SK-N-MC (cell line): ENCODE measurements around the gene GSG1L.

ENCODE experiments used
- DNase-seq: peaks from one replicate; pipeline ENCODE4 v3.0.0-alpha.2; 2011; ENCODE audit warnings: low read depth, low spot score
- H3K27ac ChIP-seq: fragments of 200-600 bp; sonication (generic); 2 replicates; pipeline ENCODE4 v1.5.1; 2016; ENCODE audit warnings: mixed run types
- H3K36me3 ChIP-seq: fragments of 200-600 bp; sonication (generic); 2 replicates; pipeline ENCODE4 v1.6.1; 2017; ENCODE audit warnings: antibody characterized with exemption, low read length, mixed read lengths; ENCODE audit not compliant: insufficient read depth
- H3K4me3 ChIP-seq: fragments of 200-600 bp; sonication (generic); 2 replicates; pipeline ENCODE4 v1.5.1; 2016
- H3K9ac ChIP-seq: fragments of 200-600 bp; sonication (generic); 2 replicates; pipeline ENCODE4 v1.8.0; 2017; ENCODE audit warnings: mixed run types, mixed read lengths; ENCODE audit not compliant: insufficient read length
- H3K9me3 ChIP-seq: fragments of 200-600 bp; sonication (generic); 2 replicates; pipeline ENCODE4 v1.6.1; 2017; ENCODE audit warnings: low read depth, mild to moderate bottlenecking, antibody characterized with exemption, low read length, moderate library complexity, mixed read lengths
- EZH2 ChIP-seq: fragments of 200-600 bp; sonication (generic); IDR thresholded peaks from one replicate; pipeline ENCODE4 v1.6.1; 2017; ENCODE audit warnings: antibody characterized with exemption
- FOXP2 ChIP-seq: optimal IDR thresholded peaks from 2 replicates; pipeline ENCODE3; 2011; ENCODE audit warnings: mild to moderate bottlenecking, moderate library complexity; ENCODE audit not compliant: insufficient read depth; ENCODE audit errors: extremely low read length, control extremely low read depth
- POLR2AphosphoS5 ChIP-seq: IDR thresholded peaks from 2 replicates; pipeline ENCODE4 v1.6.1; 2012; ENCODE audit warnings: mild to moderate bottlenecking, low read depth, low read length, borderline replicate concordance

GSG1L gene

DNA sequence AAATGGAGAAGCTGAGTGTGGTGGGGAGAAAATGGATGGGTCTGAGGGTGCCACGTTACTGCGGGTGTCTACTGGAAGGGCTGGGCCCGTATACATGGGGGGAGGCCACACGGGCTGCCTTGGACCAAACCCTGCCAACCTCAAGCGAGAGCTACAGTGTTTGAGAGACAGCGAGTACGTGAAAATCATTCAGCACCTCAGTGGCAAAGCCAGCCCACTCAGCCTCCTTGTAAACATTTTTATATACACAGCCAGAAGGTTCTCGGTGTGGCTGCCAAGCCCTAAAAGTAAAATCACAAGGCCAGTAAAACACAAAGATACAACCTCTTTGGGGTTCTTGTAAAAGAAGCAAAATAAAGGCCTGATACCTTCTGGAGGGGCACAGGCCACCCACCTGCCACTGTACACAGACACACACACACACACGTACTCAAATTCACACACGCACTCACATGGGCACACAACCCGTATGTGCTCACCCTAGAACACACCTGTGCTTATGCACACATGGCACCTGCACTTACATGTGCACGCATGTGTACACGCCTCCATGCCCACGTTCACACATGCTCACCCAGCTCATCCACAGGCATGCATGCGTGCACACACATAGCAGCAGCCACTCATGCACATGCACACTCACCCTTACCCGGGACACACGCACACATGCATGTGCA is 102.8 kb downstream of the GSG1L start:
- no peak for DNase-seq
- Histone ChIP-seq H3K9ac (no peak overlapping the region), H3K9me3 (no peaks in the 10 kb centered on the region), H3K36me3 (no peaks in the 10 kb centered on the region), H3K27ac (no peak overlapping the region), H3K4me3 (no peak overlapping the region)
- TF ChIP-seq FOXP2 = no peak

DNA sequence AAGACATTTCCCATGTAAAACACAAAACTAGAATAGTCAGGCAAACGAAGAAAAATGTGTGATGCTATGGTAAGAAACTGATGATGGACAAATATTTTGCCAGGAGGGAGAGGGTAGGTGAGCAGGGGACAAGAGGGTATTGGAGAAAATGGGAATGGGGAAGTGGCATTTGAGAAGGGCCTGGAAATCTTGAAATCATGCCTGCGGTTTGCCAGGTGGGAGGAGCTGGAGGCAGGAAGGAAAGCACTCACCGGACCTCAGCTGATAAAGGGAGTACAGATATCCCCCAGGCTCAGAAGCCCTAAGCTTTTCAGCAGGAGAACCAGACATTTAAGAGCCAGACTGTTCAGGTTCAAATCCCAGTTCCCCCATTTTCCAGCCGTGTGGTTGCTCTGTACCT is 103.6 kb downstream of the GSG1L start:
- H3K9ac ChIP-seq = no peak overlapping the region
- DNase-seq = no peak

DNA sequence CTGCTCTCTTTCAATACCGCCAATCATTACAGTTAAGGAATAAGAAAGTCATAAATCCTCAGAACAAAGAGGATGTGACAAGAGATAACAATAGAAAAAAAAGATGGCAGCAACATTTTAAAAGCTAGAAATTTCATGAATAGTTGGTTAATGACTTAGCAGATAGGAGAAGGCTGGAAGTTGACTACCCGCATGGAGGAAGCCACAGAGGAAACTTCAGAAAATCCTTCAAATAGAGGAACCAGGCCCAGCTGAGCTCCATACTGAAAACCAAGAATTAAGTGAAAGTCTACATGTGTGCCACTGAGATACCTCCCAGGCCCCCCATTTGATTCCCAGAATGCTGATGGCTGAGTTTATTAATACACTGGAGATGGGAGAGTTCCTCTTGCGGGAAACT is 109.3 kb downstream of the GSG1L start:
- H3K9me3 ChIP-seq = no peaks in the 10 kb centered on the region
- no peak overlapping the region for H3K9ac ChIP-seq
- no peaks in the 10 kb centered on the region for H3K36me3 ChIP-seq
- no peak for DNase-seq
- H3K27ac ChIP-seq = no peak overlapping the region
- no peak overlapping the region for H3K4me3 ChIP-seq
- TF ChIP-seq POLR2AphosphoS5 = no peak
- no peak for TF ChIP-seq EZH2
- no peak for TF ChIP-seq FOXP2

More for the DNA sequence above, 103.6 kb downstream of the GSG1L start:
- Histone ChIP-seq H3K9me3 (no peaks in the 10 kb centered on the region), H3K36me3 (no peaks in the 10 kb centered on the region), H3K27ac (no peak overlapping the region), H3K4me3 (no peak overlapping the region)
- no peak for TF ChIP-seq POLR2AphosphoS5
- no peak for TF ChIP-seq FOXP2
- no peak for TF ChIP-seq EZH2

DNA sequence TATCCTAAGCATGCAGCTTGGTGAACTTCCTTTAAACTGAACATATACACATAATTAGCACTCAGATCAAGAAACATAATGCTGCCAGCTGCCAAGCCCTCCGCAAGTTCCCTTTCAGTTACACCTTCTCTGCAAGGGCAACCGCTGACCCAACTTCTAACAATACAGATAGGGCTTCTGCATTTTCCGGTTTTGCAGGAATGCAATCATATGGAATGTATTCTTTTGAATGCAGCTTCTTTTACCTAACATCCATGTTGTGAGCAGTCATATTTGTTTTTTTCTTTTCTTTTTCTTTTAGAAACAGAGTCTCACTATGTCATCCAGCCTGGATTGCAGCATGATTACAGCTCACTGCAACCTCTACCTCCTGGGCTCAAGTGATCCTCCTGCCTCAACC is 110.7 kb downstream of the GSG1L start:
- no peak overlapping the region for H3K27ac ChIP-seq
- TF ChIP-seq POLR2AphosphoS5 (no peak), FOXP2 (no peak), EZH2 (no peak)
- no peak overlapping the region for H3K4me3 ChIP-seq
- H3K36me3 ChIP-seq = no peaks in the 10 kb centered on the region
- H3K9ac ChIP-seq = no peak overlapping the region
- no peaks in the 10 kb centered on the region for H3K9me3 ChIP-seq
- no peak for DNase-seq

DNA sequence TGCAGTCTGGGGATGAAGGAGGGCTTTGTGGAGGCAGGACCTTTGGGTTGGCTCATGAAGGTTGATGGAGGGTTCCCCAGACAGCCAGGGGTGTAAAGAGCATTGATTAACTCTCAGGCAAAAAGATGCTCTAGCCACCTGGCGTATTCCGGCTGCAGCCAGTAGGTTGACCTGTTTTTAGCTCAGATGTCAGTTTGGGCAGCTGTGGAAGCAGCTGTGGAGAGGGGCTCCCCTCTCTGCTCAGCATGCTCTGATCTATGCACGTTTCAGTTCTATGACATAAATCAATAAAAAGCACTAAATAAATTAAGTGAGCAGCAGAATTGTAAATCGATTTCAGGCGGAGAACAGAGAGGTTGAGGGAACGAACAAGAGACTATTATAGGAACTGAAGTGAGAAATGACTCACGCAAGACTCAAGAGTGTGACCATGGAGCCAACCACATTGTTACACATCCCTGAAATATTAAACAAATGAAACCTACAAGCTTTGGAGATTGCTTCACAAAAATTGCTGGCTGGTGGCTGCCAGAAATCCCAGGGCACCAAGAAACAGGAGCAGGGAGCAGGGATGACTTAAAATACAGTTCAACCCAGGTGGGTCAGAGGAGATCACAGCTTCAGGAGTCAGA is 111.9 kb downstream of the GSG1L start:
- no peak for TF ChIP-seq FOXP2
- TF ChIP-seq EZH2 = no peak
- no peak for TF ChIP-seq POLR2AphosphoS5
- H3K27ac ChIP-seq = no peak overlapping the region
- DNase-seq = no peak
- H3K9me3 ChIP-seq = no peaks in the 10 kb centered on the region
- no peaks in the 10 kb centered on the region for H3K36me3 ChIP-seq
- no peak overlapping the region for H3K4me3 ChIP-seq
- H3K9ac ChIP-seq = no peak overlapping the region

DNA sequence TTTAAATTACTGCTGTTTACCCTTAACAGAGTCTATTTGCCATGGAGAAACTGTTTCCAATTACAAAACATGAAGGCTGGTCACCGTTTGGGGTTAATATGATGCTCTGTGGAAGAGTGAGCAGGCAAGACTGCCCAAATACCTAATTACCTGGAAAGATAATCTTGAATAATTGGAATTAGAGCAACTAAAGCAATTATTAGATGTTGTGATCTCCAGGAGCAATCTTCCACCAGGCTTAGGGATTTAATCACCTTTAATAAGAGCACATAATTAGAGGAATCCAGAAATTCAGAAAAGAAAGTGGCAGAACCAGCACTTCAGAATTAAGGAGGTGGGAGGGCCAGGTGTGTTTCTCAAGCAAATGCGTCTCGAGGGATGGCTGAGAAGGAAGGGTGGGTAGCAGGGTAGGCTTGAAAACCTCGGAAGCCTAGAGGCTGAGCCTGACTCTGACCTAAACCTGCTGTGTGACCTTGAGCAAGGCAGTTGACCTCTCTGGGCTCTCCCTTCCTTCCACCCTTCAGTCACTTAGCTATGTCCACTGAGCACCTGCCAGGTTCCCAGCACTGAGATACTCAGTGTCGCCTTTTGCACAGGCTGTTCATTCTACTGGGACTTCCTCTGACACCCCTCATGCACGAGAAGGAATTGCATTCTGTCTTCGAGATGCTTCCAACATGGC is 113.2 kb downstream of the GSG1L start:
- Histone ChIP-seq H3K9me3 (no peaks in the 10 kb centered on the region), H3K4me3 (no peak overlapping the region), H3K9ac (no peak overlapping the region), H3K27ac (no peak overlapping the region), H3K36me3 (no peaks in the 10 kb centered on the region)
- DNase-seq = no peak
- TF ChIP-seq FOXP2 (no peak), POLR2AphosphoS5 (no peak), EZH2 (no peak)

DNA sequence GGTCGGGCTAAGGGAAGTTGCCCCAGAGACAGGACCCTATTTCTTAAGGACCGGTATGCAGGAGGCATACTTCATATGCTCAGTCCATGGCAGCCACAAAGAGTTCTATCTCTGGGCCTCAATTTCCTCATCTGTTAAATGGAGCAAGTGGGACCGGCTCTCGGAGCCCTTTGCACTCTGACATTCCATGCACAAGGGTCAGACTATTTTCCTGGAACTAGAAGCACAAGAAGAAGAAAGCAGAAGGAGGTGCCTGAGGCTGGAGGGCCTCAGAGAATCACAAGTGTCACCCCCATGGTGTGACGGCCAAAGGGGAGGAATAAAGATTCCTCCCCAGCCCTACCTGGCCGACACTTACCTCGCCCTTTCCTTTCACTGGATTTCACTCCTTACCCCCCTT is 115.8 kb downstream of the GSG1L start:
- no peak for TF ChIP-seq FOXP2
- no peak for TF ChIP-seq POLR2AphosphoS5
- TF ChIP-seq EZH2 = no peak
- no peak overlapping the region for H3K9ac ChIP-seq
- no peak overlapping the region for H3K4me3 ChIP-seq
- H3K36me3 ChIP-seq = no peaks in the 10 kb centered on the region
- H3K9me3 ChIP-seq = no peaks in the 10 kb centered on the region
- H3K27ac ChIP-seq = no peak overlapping the region
- no peak for DNase-seq

DNA sequence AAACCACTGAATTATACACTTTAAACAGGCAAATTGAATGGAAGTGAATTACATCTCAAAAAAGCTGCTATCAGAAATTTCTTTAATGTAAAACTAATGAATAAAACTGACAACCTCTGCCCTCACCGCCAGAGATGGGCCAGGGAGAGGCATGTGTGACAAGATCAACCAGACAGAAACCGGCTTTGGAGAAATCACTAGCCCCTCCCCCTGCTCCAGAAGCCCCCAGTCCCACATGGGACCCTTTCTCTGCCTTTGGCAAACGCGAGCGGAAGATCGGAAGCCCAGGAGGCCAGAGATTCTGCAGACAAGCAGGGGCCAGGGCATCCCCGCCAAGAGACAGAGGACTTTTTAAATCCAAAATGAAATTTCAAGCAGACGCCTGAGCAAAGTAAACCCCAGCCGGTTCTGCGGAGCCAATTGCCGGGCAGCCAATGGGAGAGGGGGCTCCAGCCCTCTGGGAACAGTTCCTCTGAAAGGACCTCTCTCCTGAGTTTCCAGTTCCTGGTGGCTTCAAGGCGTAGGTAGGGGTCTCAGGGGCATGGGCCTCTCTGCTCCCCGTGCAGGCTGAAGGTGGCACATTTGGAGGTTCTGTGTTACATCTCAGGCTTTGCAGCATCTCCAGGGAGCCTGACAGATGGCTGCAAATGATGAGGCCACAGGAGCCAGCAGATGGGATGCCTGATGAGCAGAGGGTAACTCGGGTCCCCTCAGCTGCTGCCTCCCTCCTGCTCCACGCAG is 118.1 kb downstream of the GSG1L start:
- H3K9ac ChIP-seq = no peak overlapping the region
- no peak overlapping the region for H3K27ac ChIP-seq
- no peak for DNase-seq
- no peaks in the 10 kb centered on the region for H3K9me3 ChIP-seq
- no peak overlapping the region for H3K4me3 ChIP-seq
- no peaks in the 10 kb centered on the region for H3K36me3 ChIP-seq
- TF ChIP-seq POLR2AphosphoS5 (no peak), FOXP2 (no peak), EZH2 (no peak)
